Hypothalamus (tissue), 51 donors: ENCODE results near the gene DENND1A.

Source experiments
- DNase-seq, 51 donors: peaks; one replicate each; lab custom pipeline; 2025; lab: John Stamatoyannopoulos, UW

Gene DENND1A

DNA sequence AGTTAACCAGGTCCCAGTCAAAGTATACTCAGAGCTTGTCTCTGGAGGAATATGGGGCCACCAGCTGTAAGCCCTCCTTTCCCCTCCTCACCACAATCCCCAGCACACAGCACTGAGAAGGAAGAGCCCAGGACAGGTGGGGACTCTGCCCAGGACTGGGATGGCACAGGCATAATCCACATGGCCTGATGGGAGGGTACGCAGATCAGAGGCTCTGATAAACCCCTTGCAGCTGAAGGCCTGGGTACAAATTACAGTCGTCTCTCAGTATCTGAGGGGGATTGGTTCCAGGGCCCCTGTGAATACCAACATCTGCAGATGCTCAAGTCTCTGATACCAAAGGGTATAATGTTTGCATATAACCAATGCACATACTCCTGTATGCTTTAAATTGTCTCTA is 328.1 kb downstream of the DENND1A start:
- no peak for DNase-seq

DNA sequence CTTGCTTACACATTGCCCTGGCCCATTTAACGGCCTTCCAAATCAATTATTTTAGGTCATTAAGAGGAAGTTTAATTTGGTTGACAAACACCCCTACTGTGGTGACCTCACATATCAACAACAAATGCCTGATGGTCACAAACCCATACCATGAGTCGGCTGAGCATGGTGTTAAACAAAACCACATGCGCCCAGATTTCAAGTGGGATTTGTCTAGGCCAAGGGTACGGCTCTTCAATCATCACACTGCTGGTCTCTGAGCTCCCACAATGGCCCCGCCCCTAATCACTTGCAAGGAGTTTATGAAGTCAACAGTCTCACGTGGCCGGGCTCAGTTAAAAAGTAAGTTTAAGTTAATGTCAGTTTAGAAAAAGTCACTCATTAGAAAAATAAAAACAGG is 330.1 kb downstream of the DENND1A start:
- no peak for DNase-seq

DNA sequence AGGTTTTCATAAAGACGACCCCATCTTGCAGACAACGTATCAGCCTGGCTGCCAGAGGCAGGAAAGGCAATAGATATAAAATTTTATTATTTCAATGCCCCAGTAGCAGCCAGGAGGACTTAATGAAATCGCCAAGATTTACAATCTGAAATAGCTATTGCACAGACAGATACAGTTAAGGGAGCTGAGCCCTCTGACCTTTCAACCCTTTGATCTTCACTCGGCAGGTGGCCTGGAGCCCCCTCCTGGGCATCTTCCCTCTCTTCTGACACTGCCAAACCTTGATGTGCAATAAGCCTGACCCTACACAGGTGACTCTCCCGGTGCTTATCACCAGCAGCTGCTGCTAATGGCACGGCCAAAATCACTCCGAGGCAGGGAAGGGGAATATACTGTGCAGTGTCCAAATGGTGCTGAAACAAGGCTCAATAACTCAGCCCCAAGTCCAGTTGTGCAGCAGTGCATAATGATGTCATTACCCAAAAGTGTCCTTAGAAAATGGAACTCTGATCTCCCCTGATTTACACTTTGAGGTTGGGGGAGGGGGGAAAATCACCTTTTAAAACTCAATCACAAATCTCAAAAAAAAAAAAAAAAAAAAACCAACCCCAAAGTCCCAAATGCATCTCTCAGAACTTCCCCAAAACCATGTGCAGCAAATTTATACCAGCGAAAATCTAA is 331.9 kb downstream of the DENND1A start:
- DNase-seq = no peak

DNA sequence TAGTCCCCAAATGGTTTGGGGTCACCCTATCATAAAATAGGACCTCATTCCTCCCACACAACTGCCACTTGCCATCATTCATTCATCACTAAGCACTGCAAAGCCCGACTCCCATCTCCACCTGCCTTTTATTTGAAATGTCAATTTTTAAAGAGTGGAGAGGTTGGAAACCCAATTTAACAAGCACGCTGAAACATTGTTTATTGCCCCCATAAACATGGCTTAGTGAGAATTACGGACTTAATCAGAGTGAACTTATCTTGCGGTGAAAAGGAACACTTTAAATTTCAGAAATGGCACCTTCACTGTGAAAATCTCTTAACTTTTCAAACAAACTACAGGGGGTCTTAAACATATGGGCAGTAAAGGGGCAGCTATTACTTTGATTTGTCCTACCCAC is 332.9 kb downstream of the DENND1A start:
- no peak for DNase-seq

DNA sequence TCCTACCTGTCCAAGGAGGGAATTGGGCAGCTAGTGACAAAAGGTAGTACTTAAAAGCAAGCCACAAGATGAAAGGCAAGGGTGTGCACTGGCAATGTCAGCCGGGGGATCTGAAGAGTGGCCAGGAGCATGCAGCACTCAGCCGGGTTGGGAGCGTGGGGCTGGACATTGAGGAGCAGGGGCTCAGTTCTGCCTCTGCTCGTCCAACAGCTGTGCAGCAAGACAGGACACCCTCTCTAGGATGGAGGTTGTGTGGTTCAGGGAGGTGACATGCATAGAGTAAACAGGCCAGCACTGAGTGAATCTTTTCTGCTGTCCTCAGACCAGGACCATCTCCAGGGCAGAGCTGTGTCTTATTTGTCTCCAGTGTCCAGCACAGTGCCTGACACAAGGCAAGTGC is 338.6 kb downstream of the DENND1A start:
- no peak for DNase-seq

DNA sequence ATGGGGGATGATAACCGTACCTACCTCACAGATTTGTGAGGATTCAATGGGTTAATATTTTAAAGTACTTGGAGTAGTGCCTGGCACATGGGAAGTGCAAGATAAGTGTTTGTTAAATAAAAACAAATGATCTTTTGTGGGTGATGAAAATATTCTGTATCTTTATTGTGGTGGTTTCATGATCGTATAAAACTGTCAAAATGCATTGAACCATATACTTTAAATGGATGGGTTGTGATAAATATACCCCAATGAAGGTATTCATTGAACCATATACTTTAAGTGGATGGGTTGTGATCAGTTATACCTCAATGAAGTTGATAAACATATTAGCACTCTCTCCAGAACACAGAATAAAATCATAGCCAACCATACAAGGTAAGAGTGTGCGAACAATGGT is 339.4 kb downstream of the DENND1A start:
- DNase-seq = no peak

DNA sequence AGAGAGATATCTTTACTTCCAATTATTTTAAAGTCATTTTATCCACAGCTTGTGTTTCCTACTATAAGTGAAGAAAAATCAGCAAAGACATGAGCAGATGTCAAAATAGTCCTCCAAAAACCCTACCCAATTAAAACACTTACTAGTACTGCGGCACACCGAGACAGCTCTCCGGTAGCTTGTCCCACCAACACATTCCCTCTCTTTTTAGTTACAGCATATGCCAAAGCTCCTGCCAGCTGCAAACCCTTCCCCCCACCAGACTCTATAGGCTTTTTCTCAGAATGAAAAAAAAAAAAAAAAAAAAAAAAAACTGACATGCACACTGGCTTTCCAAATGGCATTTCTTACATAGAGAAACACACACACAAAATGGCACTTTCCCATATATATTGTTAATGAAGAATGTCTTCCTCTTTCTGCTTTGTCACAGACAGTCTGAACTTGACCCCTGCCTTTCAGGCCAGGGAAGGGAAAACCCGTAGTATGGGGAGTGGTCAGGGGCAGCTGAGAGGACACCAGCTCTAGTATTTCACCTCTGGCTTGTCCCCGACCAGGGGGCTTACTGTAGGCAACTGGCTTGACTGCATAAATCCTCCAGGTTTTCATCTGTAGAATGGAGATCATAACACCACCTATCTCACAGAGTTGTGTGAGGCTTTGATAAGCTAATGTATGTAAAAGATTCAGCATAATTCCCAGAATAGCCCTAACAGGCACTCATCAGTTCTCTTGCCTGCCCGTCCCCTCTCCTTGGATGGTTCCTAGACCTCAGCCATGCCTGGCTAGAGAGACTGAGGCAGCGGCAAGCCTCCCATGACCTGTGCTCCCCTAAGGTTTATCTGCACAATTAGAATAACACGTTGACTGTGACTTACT is 340.3 kb downstream of the DENND1A start:
- DNase-seq = no peak

DNA sequence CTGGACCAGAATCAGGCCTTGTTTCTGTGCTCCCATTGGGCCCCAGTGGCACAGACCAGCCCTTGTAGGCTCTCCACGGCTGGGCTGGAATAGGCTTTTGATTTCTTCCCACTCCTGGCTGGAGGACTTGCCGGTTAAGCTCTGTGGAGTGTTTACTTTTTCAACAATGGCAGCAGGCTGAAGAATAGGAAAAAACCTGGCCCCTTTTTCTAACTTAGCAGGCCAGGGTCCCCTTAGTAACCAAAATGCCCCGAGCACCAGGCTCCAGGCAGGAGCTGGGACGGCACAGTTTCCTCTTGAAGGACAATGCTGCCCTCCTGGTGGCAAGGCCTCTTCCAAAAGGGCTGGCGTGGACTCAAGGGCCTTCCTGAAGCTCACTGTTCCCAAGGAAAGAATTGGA is 343.7 kb downstream of the DENND1A start:
- DNase-seq = peak in 32 of 51 donors; percentile 5 to 85 (median 60)

DNA sequence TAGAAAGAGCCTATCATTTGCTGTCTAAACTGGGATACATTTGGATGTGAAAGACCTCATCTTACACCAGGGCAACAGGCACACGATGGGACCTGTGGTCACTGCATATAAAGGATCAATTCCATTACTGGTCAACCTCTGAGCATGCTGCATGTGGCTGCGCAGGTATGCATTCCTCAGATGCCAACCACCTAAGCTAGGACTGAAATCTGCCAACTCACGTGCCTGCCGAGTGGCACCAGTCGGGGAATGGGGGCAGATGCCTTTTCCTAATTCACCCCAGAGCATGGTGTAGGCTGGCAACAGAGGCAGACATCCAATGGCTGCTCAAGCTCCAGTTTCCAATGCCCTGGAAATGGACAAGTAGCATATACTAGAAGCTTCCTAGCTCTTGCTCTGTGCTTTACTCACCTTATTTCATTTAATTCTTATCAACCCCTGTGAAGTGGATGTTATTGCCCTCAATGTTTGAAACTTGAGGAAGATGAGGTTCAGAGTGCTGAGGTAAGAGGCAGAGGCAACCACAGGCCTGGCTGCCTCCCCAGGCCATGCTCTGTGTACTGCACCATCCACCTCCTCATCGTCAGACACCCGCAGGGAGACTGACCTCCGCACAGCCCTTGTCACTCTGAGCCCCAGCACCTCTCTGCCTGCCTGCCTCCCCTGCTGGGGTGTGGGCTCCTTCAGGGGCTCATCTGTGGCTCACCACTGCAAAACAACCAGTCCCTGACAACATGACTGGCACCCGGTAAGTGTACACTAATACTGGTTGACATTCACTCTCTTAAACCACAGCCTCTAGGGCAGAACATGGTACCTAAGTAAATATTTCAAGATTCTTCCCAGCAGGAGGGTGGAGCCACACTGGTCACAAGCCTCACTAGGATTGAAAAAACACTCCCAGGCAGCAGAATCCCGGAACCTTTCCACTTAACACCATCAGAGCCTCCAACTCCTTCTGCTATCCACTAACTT is 345.4 kb downstream of the DENND1A start:
- no peak for DNase-seq

DNA sequence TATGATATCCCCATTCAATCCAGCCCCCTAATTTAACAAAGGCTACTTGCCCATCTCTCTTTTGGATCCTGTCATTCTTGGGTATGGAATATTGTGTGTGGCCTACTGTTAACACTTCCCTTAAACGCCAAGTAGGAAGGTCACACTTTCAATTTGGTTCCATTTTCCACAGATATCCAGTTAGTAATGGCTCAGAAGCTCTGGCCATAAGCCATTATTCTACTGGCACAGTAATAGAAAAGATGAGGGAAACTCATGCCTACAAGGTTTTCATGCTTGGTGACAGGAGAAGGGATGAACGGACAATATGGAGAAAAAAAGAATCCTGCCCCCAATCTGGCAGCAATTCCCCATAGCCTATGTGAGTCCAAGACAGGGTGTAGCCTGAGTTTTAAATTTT is 346.3 kb downstream of the DENND1A start:
- DNase-seq = no peak

DNA sequence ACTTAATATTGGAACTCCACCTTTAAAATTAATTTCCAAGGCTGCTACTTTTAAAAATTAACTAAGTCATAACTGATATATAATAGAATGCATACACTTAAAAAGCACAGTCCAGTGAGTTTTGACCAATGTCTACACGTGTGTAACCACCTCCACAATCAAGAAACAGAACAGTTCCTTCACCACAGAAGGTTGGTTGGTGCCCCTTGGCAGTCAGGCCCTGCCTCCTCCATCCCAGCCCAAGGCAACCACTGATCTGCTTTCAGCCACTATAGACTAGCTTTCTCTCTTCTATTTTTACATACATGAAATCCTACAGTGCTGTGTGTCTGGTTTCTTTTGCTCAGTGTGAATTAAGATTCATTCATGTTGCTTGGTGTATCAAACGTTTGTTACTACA is 358.7 kb downstream of the DENND1A start:
- DNase-seq = no peak

DNA sequence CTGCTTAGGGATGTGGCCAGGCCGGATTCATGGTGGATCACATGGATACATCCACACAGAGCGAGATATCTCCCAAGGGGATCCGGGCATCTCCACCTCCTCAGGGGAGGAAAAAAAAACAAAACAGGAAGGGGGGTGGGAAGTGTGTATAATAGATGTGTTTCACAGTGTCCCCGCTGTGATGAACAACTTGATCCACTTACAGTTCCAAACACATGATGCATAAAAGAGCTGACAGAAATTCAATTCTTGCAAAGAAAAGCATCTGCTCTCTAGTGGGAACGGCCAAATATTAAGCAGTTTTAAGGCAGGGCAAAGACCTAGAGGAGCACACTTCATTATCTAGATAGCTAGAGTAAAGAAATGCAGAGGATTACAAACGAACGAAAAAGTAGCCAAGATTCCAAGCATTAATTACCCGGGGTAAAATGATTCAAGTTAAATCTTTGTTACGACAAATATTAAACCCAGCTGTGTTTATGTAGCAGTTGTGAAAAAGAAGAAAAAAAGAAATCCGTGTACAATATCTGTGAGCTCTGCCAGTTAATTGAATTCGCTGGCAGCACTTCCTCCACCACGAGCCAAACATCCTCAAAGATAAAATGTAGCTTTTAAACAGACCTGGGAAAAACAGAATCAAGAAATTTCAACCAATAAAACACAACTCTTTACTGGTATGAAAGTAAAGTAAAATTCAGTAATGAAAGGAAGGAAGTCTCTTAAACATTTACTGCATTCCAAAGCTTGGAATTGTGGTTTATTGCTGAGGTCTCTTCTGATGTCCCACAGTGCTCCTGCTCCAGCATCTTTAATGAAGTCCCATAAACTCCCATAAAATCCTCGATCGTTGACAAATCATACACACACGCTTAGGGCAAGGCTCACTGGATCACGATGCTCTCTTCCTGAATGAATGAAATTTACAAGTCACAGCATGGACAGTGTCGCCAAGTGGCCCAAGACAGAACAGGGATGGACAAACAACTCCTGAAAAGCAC is 360.9 kb downstream of the DENND1A start:
- DNase-seq = no peak

DNA sequence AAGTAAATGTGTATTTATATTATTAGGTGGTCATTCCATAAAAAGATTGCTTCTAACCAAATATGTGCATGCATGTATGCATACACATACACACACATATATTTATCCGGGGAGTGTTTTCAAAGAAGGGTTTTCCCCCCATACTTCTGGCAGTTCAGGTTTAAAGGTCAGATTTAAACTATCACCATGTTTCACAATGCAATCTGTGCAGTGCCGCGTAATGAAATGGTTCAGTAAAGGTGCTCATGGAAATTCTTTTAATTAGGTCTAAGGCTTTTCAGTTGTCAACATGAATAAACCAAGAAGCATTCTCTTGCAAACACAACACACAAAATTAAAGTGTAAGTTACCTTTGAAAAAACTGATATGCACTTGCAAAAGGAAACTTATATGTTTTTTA is 362.9 kb downstream of the DENND1A start:
- no peak for DNase-seq

DNA sequence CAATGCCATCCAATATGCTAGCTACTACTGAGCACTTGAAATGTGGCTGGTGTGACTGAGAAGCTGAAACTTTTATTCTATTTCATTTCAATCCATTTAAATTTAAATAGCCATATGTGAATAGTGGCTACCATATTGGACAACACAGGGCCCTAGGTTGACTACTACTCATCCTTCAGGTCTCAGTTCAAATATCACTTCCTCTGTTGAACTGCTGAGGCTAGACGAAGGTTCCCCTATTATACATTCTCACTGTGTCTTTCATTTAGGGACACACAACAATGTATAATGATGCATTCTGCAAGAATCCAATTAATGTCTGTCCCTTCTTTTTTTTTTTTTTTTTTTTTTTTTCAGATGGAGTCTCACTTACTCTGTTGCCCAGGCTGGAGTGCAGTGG is 365.3 kb downstream of the DENND1A start:
- DNase-seq = no peak

DNA sequence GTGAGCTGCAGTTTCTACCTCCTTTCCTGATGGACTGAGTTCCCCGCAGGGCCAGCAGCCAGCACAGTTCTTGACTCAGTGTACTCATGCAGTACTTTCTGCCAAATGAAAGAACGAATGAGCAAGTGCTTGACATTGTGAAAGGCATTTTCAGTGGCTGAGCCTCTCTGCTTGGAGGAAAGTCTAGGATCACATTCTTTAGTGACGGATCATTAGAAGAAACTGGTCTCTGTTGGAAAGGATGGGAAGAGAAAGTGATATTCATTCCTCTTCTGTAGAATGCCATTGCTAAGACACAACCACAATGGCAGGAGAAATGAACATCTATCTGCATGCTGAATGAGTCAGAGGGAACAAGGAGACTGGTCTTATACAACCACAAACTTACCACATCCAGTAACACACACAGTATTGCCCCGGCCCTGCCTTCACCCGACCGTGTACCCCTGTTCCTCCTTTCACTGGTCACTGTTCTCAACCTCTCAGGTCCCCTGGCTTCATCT is 367.0 kb downstream of the DENND1A start:
- peak in 16 of 51 donors; percentile 12 to 65 (median 22) for DNase-seq

DNA sequence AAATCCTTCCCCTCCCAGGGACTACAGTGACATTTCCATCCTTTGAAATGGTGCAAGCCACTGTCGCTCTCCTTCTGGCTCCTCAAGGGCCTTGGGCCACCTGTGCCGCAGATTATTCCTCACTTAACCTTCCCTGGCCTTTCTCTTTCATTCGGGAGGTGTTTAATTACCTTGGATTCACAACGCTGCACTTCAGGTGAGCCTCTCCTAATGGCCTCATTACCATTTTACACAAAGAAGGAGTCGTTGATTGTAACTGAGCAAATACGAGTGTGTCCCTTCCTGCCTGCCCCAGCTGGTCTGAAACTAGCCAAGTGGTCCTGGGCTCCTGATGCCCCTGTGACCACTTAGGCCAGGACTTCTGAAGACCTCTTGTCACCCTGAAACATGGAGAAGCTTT is 368.9 kb downstream of the DENND1A start:
- DNase-seq = no peak

DNA sequence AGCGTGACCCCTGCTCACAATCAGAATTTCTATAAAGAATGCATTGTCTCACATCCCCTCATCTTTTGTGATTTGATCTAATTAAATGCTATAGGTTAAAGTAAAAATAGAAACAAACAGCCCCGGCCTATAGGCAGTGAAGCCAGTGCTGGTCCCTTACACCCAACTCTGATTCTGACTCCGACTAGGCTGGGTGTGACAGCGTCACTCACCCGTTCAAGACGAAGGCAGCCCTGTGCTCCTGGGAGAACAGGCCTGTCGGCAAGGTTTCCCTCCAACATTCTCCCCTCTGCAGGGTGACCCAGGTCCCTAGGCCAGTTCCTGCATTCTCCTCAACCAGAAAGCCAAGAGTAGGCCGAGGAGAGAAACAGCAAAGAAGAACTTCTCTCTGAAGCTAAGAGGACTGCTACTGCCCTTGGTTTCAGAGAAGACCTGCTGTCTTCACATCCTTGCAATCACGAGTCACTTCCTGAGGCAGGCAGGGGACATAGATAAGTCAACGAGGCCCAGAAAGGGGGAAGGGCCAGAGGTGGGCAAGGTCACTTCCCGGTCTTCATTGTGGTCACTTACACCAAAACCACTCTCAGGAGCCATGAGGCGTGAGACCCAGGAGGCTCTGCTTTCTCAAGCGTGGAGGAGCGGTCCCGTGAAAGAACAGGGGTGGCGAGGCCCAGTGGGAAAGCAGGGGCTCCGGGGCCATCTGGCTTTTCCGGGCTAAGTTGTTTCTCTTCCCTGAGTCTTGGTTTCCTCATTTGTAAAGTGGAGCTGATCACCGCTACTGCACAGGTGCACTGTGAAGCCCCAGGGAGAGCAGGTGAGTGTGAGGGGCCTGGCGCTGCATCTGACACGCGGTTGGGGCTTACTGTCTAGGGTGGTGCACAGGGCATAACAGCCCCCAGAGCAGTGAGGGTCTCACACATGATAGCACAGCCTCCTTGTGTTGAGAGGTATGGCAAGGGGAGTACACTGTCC is 373.2 kb downstream of the DENND1A start:
- DNase-seq = no peak

DNA sequence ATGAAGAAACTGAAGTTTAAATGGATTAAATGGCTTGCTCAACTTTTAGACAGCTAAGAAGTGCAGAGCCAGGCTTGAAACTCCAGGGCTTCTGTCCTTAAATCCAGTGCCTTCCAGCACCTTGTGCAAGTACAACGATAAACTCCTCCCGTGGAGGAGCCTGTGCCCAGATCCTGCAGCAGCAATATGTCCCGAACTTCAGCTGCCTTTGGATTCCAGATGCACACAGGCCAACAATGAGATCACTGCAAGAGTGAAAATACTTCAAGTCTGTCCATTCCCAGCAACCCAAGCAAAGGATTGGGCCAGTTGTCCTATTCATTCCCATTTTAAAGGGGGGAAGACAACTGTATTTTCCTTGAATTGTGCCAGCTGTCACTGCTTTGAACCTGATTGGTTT is 374.3 kb downstream of the DENND1A start:
- no peak for DNase-seq
